Measurements from ENCODE around the gene REST.
"Not testable (repeated sequence)": the region's sequence is repeated elsewhere in the genome, so short reads cannot be mapped to it uniquely, and the experiment has no call there.

REST gene

GRCh38 chr4:56874923-56875322, 32.8 kb upstream of the REST start:
- H3K36me3 ChIP-seq (ENCODE audit: insufficient read depth): no peaks in the 10 kb centered on the region
- H3K27me3 ChIP-seq (ENCODE audit: insufficient read depth, low read depth): no peaks in the 10 kb centered on the region
- no peak overlapping the region for H3K9ac ChIP-seq
- no peak overlapping the region for H3K4me3 ChIP-seq (IDR thresholded peaks at IDR 0.05; ENCODE audit: insufficient read depth, low read depth, low read length)
- no peak overlapping the region for H3K4me2 ChIP-seq
- no peak overlapping the region for H2AFZ ChIP-seq (ENCODE audit: low read depth)
- no peak for TF ChIP-seq CTCF (conservative IDR thresholded peaks at IDR 0.05; ENCODE audit: low read depth, low read length)
- no peak overlapping the region for H3K27ac ChIP-seq
- H4K20me1 ChIP-seq (ENCODE audit: insufficient read depth): no peaks in the 10 kb centered on the region
- no peaks in the 10 kb centered on the region for H3K79me2 ChIP-seq (ENCODE audit: insufficient read depth, low read depth)
- peaks cover 3% of the 10 kb centered on the region for H3K4me1 ChIP-seq (ENCODE audit: low read depth, poor library complexity, severe bottlenecking)

GRCh38 chr4:56876264-56876663, 31.4 kb upstream of the REST start:
- Histone ChIP-seq H3K9ac (no peak overlapping the region), H3K4me1 (ENCODE audit: low read depth, poor library complexity, severe bottlenecking) (peaks cover 11% of the 10 kb centered on the region), H3K27ac (no peak overlapping the region), H3K4me3 (IDR thresholded peaks at IDR 0.05; ENCODE audit: insufficient read depth, low read depth, low read length) (no peak overlapping the region), H3K4me2 (no peak overlapping the region), H4K20me1 (ENCODE audit: insufficient read depth) (no peaks in the 10 kb centered on the region), H3K27me3 (ENCODE audit: insufficient read depth, low read depth) (no peaks in the 10 kb centered on the region), H2AFZ (ENCODE audit: low read depth) (no peak overlapping the region), H3K79me2 (ENCODE audit: insufficient read depth, low read depth) (no peaks in the 10 kb centered on the region), H3K36me3 (ENCODE audit: insufficient read depth) (no peaks in the 10 kb centered on the region)
- TF ChIP-seq CTCF (conservative IDR thresholded peaks at IDR 0.05; ENCODE audit: low read depth, low read length): no peak

GRCh38 chr4:56879996-56880395, 27.7 kb upstream of the REST start:
- Histone ChIP-seq H4K20me1 (ENCODE audit: insufficient read depth) (no peaks in the 10 kb centered on the region), H2AFZ (ENCODE audit: low read depth) (no peak overlapping the region), H3K36me3 (ENCODE audit: insufficient read depth) (no peaks in the 10 kb centered on the region), H3K79me2 (ENCODE audit: insufficient read depth, low read depth) (no peaks in the 10 kb centered on the region), H3K4me3 (IDR thresholded peaks at IDR 0.05; ENCODE audit: insufficient read depth, low read depth, low read length) (no peak overlapping the region), H3K27me3 (ENCODE audit: insufficient read depth, low read depth) (no peaks in the 10 kb centered on the region), H3K9ac (no peak overlapping the region), H3K4me1 (ENCODE audit: low read depth, poor library complexity, severe bottlenecking) (peaks cover 11% of the 10 kb centered on the region), H3K27ac (no peak overlapping the region), H3K4me2 (peak overlapping the region; percentile 2; the same call in 1 of the 2 replicates)
- no peak for TF ChIP-seq CTCF (conservative IDR thresholded peaks at IDR 0.05; ENCODE audit: low read depth, low read length)

- TF ChIP-seq CTCF (conservative IDR thresholded peaks at IDR 0.05; ENCODE audit: low read depth, low read length): no peak
Measured at GRCh38 chr4:56880572-56880971, 27.1 kb upstream of the REST start.

GRCh38 chr4:56884511-56884910, 23.2 kb upstream of the REST start:
- H3K4me3 ChIP-seq (IDR thresholded peaks at IDR 0.05; ENCODE audit: insufficient read depth, low read depth, low read length); H3K27ac ChIP-seq; H3K79me2 ChIP-seq (ENCODE audit: insufficient read depth, low read depth); H3K36me3 ChIP-seq (ENCODE audit: insufficient read depth); H4K20me1 ChIP-seq (ENCODE audit: insufficient read depth); H3K9ac ChIP-seq; H3K27me3 ChIP-seq (ENCODE audit: insufficient read depth, low read depth); H2AFZ ChIP-seq (ENCODE audit: low read depth); H3K4me2 ChIP-seq: not testable (repeated sequence)
- peaks cover 11% of the 10 kb centered on the region for H3K4me1 ChIP-seq (ENCODE audit: low read depth, poor library complexity, severe bottlenecking)

More at GRCh38 chr4:56880572-56880971, 27.1 kb upstream of the REST start:
- Histone ChIP-seq H3K79me2 (ENCODE audit: insufficient read depth, low read depth) (no peaks in the 10 kb centered on the region), H3K4me2 (no peak overlapping the region), H3K36me3 (ENCODE audit: insufficient read depth) (no peaks in the 10 kb centered on the region), H3K27me3 (ENCODE audit: insufficient read depth, low read depth) (no peaks in the 10 kb centered on the region), H4K20me1 (ENCODE audit: insufficient read depth) (no peaks in the 10 kb centered on the region), H2AFZ (ENCODE audit: low read depth) (no peak overlapping the region), H3K4me1 (ENCODE audit: low read depth, poor library complexity, severe bottlenecking) (peaks cover 11% of the 10 kb centered on the region), H3K27ac (no peak overlapping the region), H3K4me3 (IDR thresholded peaks at IDR 0.05; ENCODE audit: insufficient read depth, low read depth, low read length) (no peak overlapping the region), H3K9ac (no peak overlapping the region)

Data from KMS-11 (cell line).